HG02943 (cell line): Measurements from ENCODE around the gene METTL23.
A peak's percentile ranks its signal among the peaks of the same experiment; 100 is the strongest.
"Not testable (repeated sequence)": the region's sequence is repeated elsewhere in the genome, so short reads cannot be mapped to it uniquely, and the experiment has no call there.

Source experiments
- ATAC-seq: cut with Tn5 transposase; IDR thresholded peaks from one replicate; pipeline ENCODE4 v1.9.1; 2021; ENCODE audit warnings: mild to moderate bottlenecking, low read depth, moderate library complexity; ENCODE audit not compliant: unreplicated experiment

Gene METTL23

GRCh38 chr17:76710863-76711611 lies 15.6 kb upstream of the METTL23 start, which contains the start of gene MXRA7:
MXRA7 (minus strand) TSS chr17:76710965; CDS start chr17:76710946, 19 bp downstream.
- no peak for ATAC-seq

- ATAC-seq: not testable (repeated sequence)
Measured at GRCh38 chr17:76712321-76712720, 14.3 kb upstream of the METTL23 start.

- ATAC-seq: no peak
Measured at GRCh38 chr17:76713765-76714164, 12.9 kb upstream of the METTL23 start.

DNA sequence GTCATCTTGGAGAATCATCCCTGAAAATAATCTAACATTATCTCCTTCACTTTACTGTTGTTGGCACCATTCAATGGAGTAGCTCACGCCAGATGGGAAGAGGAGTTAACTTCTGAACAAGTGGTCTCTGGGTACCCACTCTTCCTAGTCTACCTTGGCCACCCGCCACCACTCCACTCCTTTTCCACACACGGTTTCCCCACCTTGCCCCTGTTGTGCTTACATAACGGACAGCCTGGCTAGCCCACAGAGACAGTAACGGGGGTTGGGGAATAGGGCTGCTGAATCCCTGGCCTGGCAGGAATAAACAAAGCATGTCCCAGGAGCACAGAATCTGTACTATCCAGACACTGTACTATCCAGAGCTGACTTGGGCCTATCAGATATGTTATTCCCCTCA lies 12.3 kb upstream of the METTL23 start:
- no peak for ATAC-seq

DNA sequence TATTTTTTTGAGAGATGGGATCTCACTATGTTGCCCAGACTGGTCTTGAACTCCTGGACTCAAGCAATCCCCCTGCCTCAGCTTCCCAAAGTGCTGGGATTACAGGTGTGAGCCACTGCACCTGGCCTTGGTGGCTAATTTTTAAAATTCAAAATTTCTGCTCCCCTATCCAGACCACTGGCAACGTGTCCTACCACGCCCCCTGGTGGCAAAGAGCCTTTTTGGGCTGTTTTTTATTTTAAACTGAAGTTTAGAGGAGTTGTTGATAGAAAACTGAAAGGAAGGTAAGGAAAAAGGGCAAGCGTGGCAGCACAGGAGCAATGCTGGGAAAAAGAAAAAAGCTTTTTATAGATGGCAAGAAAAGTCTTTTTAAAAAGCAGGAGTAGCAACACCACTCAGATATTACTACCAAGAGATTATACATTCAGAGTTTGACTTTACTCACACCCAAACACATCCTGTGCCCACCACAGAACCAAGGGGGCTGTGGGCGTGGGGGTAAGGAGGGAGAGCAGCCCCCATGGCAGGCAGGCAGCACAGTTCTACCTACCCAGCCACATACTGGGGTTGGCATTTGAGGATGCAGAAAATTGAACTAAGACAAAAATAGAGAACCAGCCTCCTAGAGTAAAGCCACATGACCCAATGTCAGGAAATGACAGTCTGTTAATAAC lies 11.7 kb upstream of the METTL23 start:
- ATAC-seq: no peak

DNA sequence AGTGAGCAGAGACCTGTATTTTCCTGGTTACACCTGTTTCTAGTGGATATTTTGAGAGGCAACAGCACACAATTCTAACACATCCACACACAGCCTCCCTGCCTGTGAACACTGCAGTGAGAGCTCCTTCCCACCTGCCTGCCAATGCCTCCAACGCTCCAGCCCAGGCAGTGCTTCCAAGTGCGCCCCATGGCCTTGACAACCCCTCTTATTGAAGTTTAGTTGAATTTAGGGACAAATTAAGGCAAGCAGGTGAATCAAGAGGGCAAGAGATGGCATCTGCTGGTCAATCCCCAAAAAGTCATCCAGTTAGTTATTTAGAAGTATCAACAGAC lies 11.2 kb upstream of the METTL23 start:
- no peak for ATAC-seq

GRCh38 chr17:76716146-76716838 lies 10.3 kb upstream of the METTL23 start:
- ATAC-seq: no peak

- ATAC-seq: no peak
Measured at GRCh38 chr17:76716839-76717215, 9.8 kb upstream of the METTL23 start.

- ATAC-seq: no peak
Measured at GRCh38 chr17:76718516-76718915, 8.1 kb upstream of the METTL23 start.

DNA sequence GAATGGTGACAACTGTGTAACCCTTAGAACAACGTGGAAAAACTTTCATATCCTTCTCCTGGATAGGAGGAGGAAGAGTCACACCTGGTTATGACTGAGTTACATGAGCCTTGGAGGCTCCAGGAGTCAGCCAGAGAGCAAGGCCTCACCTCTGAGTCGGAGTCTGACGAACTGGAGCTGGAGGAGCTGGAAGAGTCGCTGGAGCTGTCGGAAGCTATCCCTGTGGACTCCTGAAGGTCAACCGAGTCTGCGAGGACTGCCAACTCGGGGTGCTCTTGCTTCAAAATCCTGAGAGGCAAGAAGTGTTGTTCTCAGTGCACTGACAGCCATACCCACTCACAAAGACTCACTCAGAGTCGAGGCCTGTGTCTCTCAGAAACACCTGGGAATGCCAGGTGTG lies 6.4 kb upstream of the METTL23 start:
- no peak for ATAC-seq

GRCh38 chr17:76720941-76721340 lies 5.7 kb upstream of the METTL23 start:
- no peak for ATAC-seq

GRCh38 chr17:76721463-76721862 lies 5.2 kb upstream of the METTL23 start:
- no peak for ATAC-seq

DNA sequence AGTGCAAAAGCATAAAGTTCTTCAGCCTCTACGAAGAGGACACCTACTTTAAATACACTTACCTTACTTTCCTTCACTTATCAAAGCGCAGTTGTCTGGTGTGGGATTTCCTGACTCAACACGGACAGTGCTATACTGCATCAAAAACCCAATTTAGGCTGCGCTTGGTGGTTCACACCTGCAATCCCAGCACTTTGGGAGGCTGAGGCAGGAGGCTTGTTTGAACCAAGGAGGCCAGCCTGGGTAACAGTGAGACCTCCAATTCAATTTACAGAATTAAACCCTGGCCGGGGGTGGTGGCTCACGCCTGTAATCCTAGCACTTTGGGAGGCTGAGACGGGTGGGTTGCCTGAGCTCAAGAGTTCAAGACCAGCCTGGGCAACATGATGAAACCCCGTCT lies 4.4 kb upstream of the METTL23 start:
- no peak for ATAC-seq

GRCh38 chr17:76722977-76723376 lies 3.7 kb upstream of the METTL23 start:
- ATAC-seq: not testable (repeated sequence)

DNA sequence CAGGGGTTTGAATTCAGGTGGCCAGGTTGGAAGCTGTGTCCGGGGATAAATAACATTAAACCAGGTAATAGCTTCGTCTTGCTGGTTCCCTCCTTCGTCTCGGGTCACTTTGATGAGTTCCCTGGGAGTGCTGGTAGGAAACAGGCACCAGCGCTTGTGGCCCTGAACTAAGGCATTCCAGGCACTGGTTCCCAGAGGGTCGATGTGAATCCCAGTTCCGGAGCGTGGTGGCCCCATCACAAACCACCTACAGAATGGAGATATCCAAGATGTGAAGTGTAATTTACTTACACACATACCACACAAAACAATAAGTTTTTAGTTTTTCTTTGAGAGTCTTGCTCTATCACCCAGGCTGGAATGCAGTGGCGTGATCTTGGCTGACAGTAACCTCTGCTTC lies 2.8 kb upstream of the METTL23 start:
- ATAC-seq: no peak

- peak; percentile 25 for ATAC-seq
Measured at GRCh38 chr17:76725580-76726230, 934 bp upstream of the METTL23 start.

DNA sequence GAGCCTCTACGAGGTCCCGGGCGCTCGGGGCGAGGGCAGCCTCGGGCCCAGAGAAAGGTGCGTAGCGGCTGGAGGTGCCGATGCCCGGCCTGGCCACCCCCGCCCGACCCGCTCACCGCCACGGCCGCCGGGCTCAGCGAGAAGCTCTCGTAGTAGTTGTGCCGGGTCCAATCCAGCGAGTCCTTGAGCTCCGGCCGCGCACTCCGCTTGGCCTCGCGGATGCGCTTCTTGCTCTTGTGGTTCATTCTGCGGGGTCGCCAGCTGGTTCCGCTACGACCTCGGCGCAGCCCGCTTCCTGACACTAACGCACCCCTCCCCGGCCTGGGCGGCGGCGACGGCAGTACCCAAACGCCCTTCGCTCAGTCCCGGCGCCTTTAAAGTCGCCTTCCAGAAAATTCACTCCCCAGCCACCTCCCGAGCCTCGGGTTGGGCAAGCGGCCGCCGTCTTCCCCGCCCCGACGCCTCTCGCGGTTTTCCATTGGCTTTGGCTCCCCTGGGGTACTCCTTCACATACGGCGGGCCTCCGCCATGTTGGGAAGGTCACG lies 336 bp upstream of the METTL23 start, which contains the start of gene JMJD6:
TSS of gene JMJD6 (minus strand) at position 376 of the 545 bp plus-strand sequence. CDS start at position 245, 131 bp downstream.
- ATAC-seq: peak; percentile 81

DNA sequence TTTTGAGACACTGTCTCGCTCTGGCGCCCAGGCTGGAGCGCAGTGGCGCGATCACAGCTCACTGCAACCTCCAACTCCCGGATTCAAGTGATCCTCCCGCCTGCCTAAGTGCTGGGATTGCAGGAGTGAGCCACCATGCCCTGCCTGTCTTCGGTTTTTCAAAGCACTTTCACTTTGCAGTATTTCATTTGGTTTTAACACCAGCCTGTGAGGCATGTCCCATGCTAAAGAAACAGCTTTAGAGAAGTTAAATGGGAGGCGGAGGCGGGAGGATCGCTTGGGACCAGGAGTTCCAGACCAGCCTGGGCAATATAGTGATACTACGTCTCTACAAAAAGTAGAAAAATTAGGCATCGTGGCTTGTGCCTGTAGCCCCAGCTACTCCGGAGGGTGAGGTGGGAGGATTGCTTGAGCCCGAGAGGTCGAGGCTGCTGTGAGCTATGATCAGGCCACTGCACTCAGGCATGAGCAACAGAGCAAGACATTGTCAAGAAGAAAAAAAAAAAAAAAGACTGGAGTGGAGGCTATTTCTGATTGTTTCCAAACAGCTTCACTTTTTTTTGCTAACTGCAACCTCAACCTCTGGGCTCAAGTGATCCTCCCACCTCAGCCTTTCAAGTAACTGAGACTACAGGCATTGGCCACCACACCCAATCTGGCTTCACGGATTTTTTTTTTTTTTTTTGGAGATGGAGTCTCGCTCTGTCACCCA lies 1.3 kb downstream of the METTL23 start:
- ATAC-seq: no peak

GRCh38 chr17:76731800-76732733 lies 5.4 kb downstream of the METTL23 start:
- not testable (repeated sequence) for ATAC-seq
